ENCODE data around the gene USP31. TPM values are rescaled to one million over a fixed set of nuclear protein-coding genes. Genes with fewer than 3 reads are reported as not detected.
A peak's percentile ranks its signal among the peaks of the same experiment; 100 is the strongest.

USP31 gene
- total and polyA plus RNA-seq, 9 donors = 3.7 to 6.2 (median 5.1) TPM

DNA sequence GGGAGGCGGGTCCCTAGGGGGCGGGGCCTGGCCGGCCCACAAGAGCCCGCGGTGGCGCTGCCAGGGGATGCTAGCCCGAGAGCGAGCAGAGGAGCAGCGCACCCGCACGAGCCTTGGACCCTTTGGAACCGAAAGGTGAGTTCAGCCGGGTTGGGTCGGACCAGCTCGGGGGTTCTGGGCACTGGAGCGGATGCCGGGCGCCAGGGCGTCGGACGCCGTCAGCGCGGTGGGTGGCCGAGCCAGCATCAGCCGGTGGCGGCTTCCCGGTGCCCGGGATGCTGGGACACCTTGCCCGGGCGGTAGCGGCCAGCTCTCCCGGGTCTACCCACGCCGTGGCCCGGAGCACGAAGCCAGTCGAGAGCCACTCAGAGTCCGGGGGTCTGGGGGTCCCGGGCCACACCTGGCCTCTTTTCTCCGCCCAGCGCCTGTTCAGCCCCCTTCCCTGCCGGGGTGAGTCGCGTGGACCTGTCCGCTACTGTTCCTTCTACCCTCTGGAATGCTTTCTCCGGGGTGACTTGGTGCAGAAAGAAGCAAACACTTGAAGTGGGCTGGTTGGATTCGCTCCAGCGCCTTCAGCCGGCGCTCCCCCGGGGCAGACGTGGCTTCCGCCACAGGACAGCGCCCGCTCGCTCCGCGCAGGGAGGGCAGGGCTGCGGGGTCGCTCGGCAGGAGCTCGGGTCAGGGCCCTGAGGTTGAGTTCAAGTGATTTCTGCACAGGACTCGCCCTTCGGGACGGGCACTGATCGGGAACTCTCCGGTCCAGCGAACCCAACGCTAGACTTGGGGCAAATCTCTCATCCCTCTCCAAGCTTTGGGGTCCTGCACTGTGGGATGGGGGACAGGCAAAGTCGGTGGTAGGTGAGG lies 33.7 kb upstream of the USP31 start, which contains the start of gene SCNN1G:
Gene SCNN1G (plus strand): TSS at position 67 of the 864 bp plus-strand sequence. CDS start 3,527 bp downstream, outside the sequence.
- Histone ChIP-seq H3K36me3 (ENCODE audit: control insufficient read depth, insufficient read depth, low read length) (no peaks in the 10 kb centered on the region), H3K9me3 (replicated peaks; ENCODE audit: control insufficient read depth, low read depth, low read length) (no peaks in the 10 kb centered on the region), H3K27ac (ENCODE audit: low read length) (no peak within 1 kb of the TSS), H3K4me1 (ENCODE audit: control insufficient read depth, insufficient read depth, low read length) (peaks cover 11% of the 10 kb centered on the region), H3K4me3 (ENCODE audit: low read length) (no peak within 1 kb of the TSS), H3K27me3 (ENCODE audit: control insufficient read depth, insufficient read depth, low read length) (peaks cover 56% of the 10 kb centered on the region)
- WGBS (ENCODE audit: insufficient coverage) = under 1% methylated on average over 59 of the region's 71 CpGs
- peak; percentile 1 for DNase-seq

DNA sequence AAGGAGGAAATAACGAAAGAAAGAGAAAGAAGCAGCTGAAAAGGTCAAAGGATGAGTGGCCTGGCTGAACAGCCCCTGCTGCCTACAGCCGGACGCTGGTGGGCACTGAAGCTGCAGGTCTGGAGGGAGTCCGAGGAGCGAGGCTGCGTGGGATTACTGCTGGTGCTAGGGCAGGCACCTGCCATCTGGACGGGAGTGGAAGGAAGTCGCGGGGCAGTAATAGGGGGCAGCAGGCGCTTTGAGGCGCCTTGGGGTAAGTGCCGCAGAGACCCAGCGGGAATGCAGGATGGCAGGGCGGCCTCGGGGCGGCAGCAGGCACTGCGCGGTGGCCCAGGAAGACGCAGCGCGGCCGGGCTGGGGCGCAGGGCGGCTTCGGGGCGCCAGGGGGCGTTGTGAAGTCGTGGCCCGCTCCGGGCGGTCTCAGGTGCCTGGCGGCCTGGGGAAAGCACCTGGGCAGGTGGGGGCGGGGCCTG lies 33.0 kb upstream of the USP31 start:
- peak; percentile 33 for DNase-seq
- WGBS (ENCODE audit: insufficient coverage) = 4% methylated on average over 32 of the region's 33 CpGs

DNA sequence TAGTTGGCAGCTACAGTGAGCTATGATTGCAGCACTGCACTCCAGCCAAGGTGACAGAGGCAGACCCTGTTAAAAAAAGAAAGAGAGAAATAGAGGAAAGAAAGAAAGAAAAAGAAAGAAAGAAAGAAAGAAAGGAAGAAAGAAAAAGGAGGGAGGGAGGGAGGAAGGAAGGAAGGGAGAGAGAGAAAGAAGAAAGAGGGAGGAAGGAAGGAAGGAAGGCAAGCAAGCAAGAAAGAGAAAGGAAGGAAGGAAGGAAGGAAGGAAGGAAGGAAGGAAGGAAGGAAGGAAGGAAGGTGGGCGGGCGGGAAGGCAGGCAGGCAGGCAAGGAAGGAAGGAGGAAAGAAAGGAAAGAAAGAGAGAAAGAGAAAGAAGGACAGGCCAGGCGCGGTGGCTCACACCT lies 32.3 kb upstream of the USP31 start:
- Histone ChIP-seq H3K27me3 (ENCODE audit: control insufficient read depth, insufficient read depth, low read length) (peaks cover 50% of the 10 kb centered on the region), H3K4me3 (ENCODE audit: low read length) (no peak overlapping the region), H3K27ac (ENCODE audit: low read length) (no peak overlapping the region), H3K36me3 (ENCODE audit: control insufficient read depth, insufficient read depth, low read length) (no peaks in the 10 kb centered on the region), H3K4me1 (ENCODE audit: control insufficient read depth, insufficient read depth, low read length) (peaks cover 11% of the 10 kb centered on the region), H3K9me3 (replicated peaks; ENCODE audit: control insufficient read depth, low read depth, low read length) (no peaks in the 10 kb centered on the region)
- 89% methylated on average over 3 of the region's 4 CpGs for WGBS (ENCODE audit: insufficient coverage)
- DNase-seq = no peak

More for the DNA sequence above, 33.0 kb upstream of the USP31 start:
- Histone ChIP-seq H3K9me3 (replicated peaks; ENCODE audit: control insufficient read depth, low read depth, low read length) (no peaks in the 10 kb centered on the region), H3K27ac (ENCODE audit: low read length) (no peak overlapping the region), H3K27me3 (ENCODE audit: control insufficient read depth, insufficient read depth, low read length) (peaks cover 51% of the 10 kb centered on the region), H3K36me3 (ENCODE audit: control insufficient read depth, insufficient read depth, low read length) (no peaks in the 10 kb centered on the region), H3K4me3 (ENCODE audit: low read length) (no peak overlapping the region), H3K4me1 (ENCODE audit: control insufficient read depth, insufficient read depth, low read length) (peaks cover 11% of the 10 kb centered on the region)

DNA sequence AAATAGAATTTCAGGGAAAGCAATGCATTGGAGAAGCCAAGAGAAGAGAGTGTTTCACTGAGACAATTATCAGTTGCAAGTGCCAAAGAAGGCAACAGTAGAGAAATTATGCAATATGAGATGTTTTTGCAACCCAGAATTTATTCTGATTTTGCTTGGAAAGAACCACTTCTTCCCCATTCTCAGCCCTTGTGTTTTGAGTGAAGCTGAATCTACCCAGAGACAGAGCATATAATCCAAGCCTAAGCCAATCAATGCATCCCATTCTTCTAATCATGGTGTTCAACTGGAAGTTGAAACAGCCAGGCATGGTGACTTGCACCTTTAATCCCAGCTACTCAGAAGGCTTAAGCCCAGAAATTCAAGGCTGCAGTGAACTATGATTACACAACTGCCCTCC lies 26.4 kb upstream of the USP31 start:
- no peak overlapping the region for H3K27ac ChIP-seq (ENCODE audit: low read length)
- no peak for DNase-seq
- H3K9me3 ChIP-seq (replicated peaks; ENCODE audit: control insufficient read depth, low read depth, low read length) = no peaks in the 10 kb centered on the region
- no peaks in the 10 kb centered on the region for H3K36me3 ChIP-seq (ENCODE audit: control insufficient read depth, insufficient read depth, low read length)
- H3K4me1 ChIP-seq (ENCODE audit: control insufficient read depth, insufficient read depth, low read length) = no peaks in the 10 kb centered on the region
- peaks cover 4% of the 10 kb centered on the region for H3K27me3 ChIP-seq (ENCODE audit: control insufficient read depth, insufficient read depth, low read length)
- H3K4me3 ChIP-seq (ENCODE audit: low read length) = no peak overlapping the region

DNA sequence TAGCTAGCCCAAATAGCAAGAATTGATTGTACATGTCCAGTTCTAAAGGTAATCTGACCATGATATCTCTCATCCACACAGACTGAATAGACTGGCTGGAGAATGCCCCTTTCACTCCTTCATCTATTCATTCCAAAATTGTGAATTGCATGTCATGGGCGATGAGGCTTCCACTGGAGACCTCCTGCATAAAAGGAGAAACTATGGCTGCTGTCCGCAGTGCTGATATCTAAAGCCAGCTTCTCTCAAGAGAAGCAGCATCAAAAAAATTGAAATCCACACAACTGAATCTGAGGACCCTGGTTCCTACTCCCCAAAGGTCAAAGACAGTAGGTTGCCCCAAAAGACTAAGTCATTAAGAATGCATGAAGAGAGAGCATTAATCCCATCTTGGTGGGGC lies 25.4 kb upstream of the USP31 start:
- H3K27me3 ChIP-seq (ENCODE audit: control insufficient read depth, insufficient read depth, low read length) = peaks cover 5% of the 10 kb centered on the region
- no peaks in the 10 kb centered on the region for H3K36me3 ChIP-seq (ENCODE audit: control insufficient read depth, insufficient read depth, low read length)
- H3K27ac ChIP-seq (ENCODE audit: low read length) = no peak overlapping the region
- WGBS (ENCODE audit: insufficient coverage) = no CpG with 5 or more reads among the region's 2 CpGs
- no peak overlapping the region for H3K4me3 ChIP-seq (ENCODE audit: low read length)
- no peaks in the 10 kb centered on the region for H3K4me1 ChIP-seq (ENCODE audit: control insufficient read depth, insufficient read depth, low read length)
- no peaks in the 10 kb centered on the region for H3K9me3 ChIP-seq (replicated peaks; ENCODE audit: control insufficient read depth, low read depth, low read length)
- peak; percentile 24 for DNase-seq

DNA sequence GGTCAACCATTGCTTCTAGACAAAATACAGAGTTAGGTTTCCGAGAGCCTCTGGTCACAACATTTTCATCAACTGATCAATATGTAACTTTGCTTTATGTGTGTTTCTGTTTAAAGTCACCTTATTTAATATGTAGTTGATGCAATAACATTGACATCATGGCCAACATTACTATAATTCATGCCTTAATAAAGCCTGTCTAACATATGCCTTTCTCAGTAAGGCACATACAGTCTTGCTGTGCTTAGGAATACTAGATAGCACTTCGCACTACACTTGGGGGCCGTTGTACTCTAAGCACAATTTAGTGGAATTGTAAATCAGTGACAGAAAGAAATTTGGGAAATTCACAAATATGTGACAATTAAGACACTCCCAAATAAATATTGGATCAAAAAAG lies 23.7 kb upstream of the USP31 start:
- Histone ChIP-seq H3K4me3 (ENCODE audit: low read length) (no peak overlapping the region), H3K36me3 (ENCODE audit: control insufficient read depth, insufficient read depth, low read length) (no peaks in the 10 kb centered on the region), H3K27ac (ENCODE audit: low read length) (no peak overlapping the region), H3K27me3 (ENCODE audit: control insufficient read depth, insufficient read depth, low read length) (peaks cover 5% of the 10 kb centered on the region), H3K4me1 (ENCODE audit: control insufficient read depth, insufficient read depth, low read length) (no peaks in the 10 kb centered on the region), H3K9me3 (replicated peaks; ENCODE audit: control insufficient read depth, low read depth, low read length) (no peaks in the 10 kb centered on the region)
- WGBS (ENCODE audit: insufficient coverage) = no CpG with 5 or more reads among the region's 3 CpGs
- DNase-seq = no peak

DNA sequence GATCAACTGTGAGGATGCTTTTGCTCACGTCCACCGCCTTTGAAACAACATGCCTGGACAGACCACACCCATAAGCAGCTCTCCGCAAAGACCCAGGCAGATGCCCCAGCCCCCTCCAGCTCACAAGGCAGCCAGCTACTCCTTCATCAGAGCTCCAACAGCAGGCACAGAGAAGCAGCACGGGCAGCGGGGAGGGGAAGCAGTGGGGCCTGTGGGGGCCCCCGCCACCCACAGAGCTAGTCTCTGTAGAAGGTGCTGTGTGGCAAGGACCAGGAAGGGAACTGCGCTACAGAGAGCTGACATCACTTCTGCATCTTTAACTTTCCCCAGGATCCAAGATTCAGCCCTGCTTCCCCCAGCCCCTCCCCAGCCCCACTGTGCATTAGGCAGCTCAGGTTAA lies 23.3 kb upstream of the USP31 start:
- Histone ChIP-seq H3K27ac (ENCODE audit: low read length) (no peak overlapping the region), H3K27me3 (ENCODE audit: control insufficient read depth, insufficient read depth, low read length) (peaks cover 5% of the 10 kb centered on the region)

DNA sequence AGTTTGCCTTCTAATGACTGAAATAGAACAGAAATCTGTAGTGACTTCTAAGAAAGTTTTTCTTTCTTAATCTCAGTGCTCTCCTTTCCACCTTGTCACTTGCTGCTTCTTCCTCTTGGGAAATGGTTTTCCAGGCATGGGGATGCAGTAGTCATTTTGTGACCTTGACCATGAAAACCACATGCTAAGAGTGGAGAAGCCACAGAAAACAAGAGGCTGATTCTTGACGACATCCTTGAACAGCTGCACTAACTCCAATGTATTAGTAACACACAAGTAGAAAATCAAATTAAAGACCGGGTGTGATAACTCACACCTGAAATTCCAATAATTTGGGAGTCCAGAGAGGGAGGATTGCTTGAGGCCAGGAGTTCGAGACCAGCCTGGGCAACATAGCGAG lies 15.5 kb upstream of the USP31 start:
- Histone ChIP-seq H3K4me1 (ENCODE audit: control insufficient read depth, insufficient read depth, low read length) (no peaks in the 10 kb centered on the region), H3K27ac (ENCODE audit: low read length) (no peak overlapping the region), H3K4me3 (ENCODE audit: low read length) (no peak overlapping the region), H3K9me3 (replicated peaks; ENCODE audit: control insufficient read depth, low read depth, low read length) (no peaks in the 10 kb centered on the region), H3K27me3 (ENCODE audit: control insufficient read depth, insufficient read depth, low read length) (no peaks in the 10 kb centered on the region), H3K36me3 (ENCODE audit: control insufficient read depth, insufficient read depth, low read length) (no peaks in the 10 kb centered on the region)
- no peak for DNase-seq
- no CpG with 5 or more reads among the region's 4 CpGs for WGBS (ENCODE audit: insufficient coverage)

More for the DNA sequence above, 23.3 kb upstream of the USP31 start:
- 60% methylated on average over 1 of the region's 7 CpGs for WGBS (ENCODE audit: insufficient coverage)
- no peak overlapping the region for H3K4me3 ChIP-seq (ENCODE audit: low read length)
- H3K4me1 ChIP-seq (ENCODE audit: control insufficient read depth, insufficient read depth, low read length) = no peaks in the 10 kb centered on the region
- no peaks in the 10 kb centered on the region for H3K36me3 ChIP-seq (ENCODE audit: control insufficient read depth, insufficient read depth, low read length)
- no peak for DNase-seq
- no peaks in the 10 kb centered on the region for H3K9me3 ChIP-seq (replicated peaks; ENCODE audit: control insufficient read depth, low read depth, low read length)

DNA sequence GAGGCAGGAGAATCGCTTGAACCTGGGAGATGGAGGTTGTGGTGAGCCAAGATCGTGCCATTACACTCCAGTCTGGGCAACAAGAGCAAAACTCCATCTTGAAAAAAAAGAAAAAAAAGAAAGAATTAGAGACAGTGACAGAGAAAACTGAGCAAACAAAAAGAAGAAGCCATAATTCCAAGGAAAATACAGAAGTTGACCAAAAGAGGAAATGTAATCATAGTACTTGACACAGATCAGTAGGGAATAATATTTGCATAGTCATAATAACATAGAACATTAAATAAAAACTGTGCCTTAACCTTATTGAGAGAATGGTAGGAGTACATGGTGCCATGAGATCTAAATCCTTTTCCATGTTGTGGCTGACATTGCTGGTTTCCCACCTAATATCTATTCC lies 14.7 kb upstream of the USP31 start:
- WGBS (ENCODE audit: insufficient coverage) = 100% methylated on average over 2 of the region's 2 CpGs
- H3K36me3 ChIP-seq (ENCODE audit: control insufficient read depth, insufficient read depth, low read length) = no peaks in the 10 kb centered on the region
- no peak for DNase-seq
- H3K9me3 ChIP-seq (replicated peaks; ENCODE audit: control insufficient read depth, low read depth, low read length) = no peaks in the 10 kb centered on the region
- H3K27ac ChIP-seq (ENCODE audit: low read length) = no peak overlapping the region
- H3K27me3 ChIP-seq (ENCODE audit: control insufficient read depth, insufficient read depth, low read length) = no peaks in the 10 kb centered on the region
- no peaks in the 10 kb centered on the region for H3K4me1 ChIP-seq (ENCODE audit: control insufficient read depth, insufficient read depth, low read length)
- no peak overlapping the region for H3K4me3 ChIP-seq (ENCODE audit: low read length)

DNA sequence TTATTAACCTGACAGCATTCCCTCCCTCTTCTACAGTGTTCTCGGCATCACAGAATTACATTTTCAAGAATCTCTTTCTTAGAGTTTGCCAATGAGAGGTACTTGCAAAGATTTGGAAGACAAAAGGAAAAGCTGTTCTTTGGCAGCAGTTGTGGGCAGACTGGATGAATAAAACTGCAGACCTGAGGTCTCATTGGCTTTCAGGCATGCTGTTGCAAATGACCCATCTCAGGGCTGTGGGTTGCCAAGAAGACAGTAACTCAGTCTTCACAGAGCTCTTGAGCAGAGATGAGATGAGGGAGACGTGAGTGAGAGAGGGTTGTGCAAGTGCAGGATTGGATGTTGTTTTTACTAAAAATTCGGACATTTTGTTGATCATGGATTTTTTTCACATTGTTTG lies 11.3 kb upstream of the USP31 start:
- no peaks in the 10 kb centered on the region for H3K4me1 ChIP-seq (ENCODE audit: control insufficient read depth, insufficient read depth, low read length)
- no peaks in the 10 kb centered on the region for H3K9me3 ChIP-seq (replicated peaks; ENCODE audit: control insufficient read depth, low read depth, low read length)
- peak; percentile 44 for DNase-seq
- peaks cover 6% of the 10 kb centered on the region for H3K27me3 ChIP-seq (ENCODE audit: control insufficient read depth, insufficient read depth, low read length)
- no peak overlapping the region for H3K27ac ChIP-seq (ENCODE audit: low read length)
- WGBS (ENCODE audit: insufficient coverage) = 61% methylated on average over 2 of the region's 3 CpGs
- no peaks in the 10 kb centered on the region for H3K36me3 ChIP-seq (ENCODE audit: control insufficient read depth, insufficient read depth, low read length)
- no peak overlapping the region for H3K4me3 ChIP-seq (ENCODE audit: low read length)
